Calu3 (cell line): Measurements from ENCODE around the gene NFE2L2. TPM values are rescaled to one million over a fixed set of nuclear protein-coding genes. Genes with fewer than 3 reads are reported as not detected.

Experiments
- BruUV-seq: library from RNA; stranded (reverse); fragments of 400-500 nt; replicated peaks from 2 replicates; lab custom pipeline; 2021; lab: Mats Ljungman, UMichigan
- CTCF ChIA-PET: fragments of 300-600 bp; sonication (Branson Sonifier 250); formaldehyde crosslinking; loops from one replicate; lab custom pipeline; 2022; ENCODE audit warnings: antibody characterized with exemption; lab: Charles Lee
- DNase-seq: peaks from one replicate; pipeline ENCODE4 v3.0.0; 2022
- H3K27ac Mint-ChIP-seq: one replicate; pipeline ENCODE4 v1.8.0; 2022; ENCODE audit warnings: mixed read lengths; ENCODE audit not compliant: unreplicated experiment
- H3K27me3 Mint-ChIP-seq: one replicate; pipeline ENCODE4 v1.8.0; 2022; ENCODE audit warnings: mixed read lengths; ENCODE audit not compliant: unreplicated experiment
- H3K36me3 Mint-ChIP-seq: one replicate; pipeline ENCODE4 v1.8.0; 2022; ENCODE audit warnings: mild to moderate bottlenecking, moderate library complexity, mixed read lengths; ENCODE audit not compliant: insufficient read depth, unreplicated experiment
- H3K4me1 Mint-ChIP-seq: one replicate; pipeline ENCODE4 v1.8.0; 2022; ENCODE audit warnings: mild to moderate bottlenecking, low read depth, mixed read lengths; ENCODE audit not compliant: unreplicated experiment
- H3K4me3 Mint-ChIP-seq: one replicate; pipeline ENCODE4 v1.8.0; 2022; ENCODE audit warnings: mild to moderate bottlenecking, low read depth, moderate library complexity, mixed read lengths; ENCODE audit not compliant: unreplicated experiment
- H3K9me3 Mint-ChIP-seq: one replicate; pipeline ENCODE4 v1.8.0; 2022; ENCODE audit warnings: low read depth, mixed read lengths; ENCODE audit not compliant: unreplicated experiment
- intact Hi-C: fragments of 100-400 bp; cut with micrococcal nuclease; formaldehyde crosslinking; loops from one replicate; pipeline ENCODE4 v1.10.0; 2022; ENCODE audit not compliant: unreplicated experiment
- total RNA-seq: library from RNA; stranded (reverse); gene quantifications from 2 replicates; pipeline ENCODE4 v1.2.3, GENCODE V29; 2022
- TF ChIP-seq, protein P1 (sequence below): fragments of 200-600 bp; IDR thresholded peaks from one replicate; pipeline ENCODE4 v1.8.0; 2022; ENCODE audit warnings: antibody characterized with exemption; ENCODE audit not compliant: unreplicated experiment

The NFE2L2 gene
- total RNA-seq, 1 experiment from 2014 or later = 128 TPM

DNA sequence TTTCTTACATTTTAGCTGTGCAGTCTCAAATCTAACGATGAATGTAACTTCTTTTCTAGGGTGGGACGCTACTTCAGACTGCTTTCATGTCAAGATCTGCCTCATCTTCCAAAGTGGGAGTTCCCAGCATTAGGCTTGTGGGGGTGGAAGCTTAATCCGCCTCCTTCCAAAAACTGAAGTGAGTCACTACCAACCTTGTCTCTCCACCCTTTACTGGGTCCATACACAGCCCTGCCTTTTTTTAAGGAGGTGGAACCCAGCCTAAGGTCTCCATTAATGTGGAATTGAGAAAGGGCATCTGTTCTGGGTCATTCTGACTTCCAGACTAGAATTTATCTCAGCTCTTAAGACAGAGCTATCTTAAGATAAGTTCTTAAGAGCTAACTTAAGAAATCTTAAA lies 42.0 kb upstream of the NFE2L2 start:
- TF ChIP-seq, protein P1, sequence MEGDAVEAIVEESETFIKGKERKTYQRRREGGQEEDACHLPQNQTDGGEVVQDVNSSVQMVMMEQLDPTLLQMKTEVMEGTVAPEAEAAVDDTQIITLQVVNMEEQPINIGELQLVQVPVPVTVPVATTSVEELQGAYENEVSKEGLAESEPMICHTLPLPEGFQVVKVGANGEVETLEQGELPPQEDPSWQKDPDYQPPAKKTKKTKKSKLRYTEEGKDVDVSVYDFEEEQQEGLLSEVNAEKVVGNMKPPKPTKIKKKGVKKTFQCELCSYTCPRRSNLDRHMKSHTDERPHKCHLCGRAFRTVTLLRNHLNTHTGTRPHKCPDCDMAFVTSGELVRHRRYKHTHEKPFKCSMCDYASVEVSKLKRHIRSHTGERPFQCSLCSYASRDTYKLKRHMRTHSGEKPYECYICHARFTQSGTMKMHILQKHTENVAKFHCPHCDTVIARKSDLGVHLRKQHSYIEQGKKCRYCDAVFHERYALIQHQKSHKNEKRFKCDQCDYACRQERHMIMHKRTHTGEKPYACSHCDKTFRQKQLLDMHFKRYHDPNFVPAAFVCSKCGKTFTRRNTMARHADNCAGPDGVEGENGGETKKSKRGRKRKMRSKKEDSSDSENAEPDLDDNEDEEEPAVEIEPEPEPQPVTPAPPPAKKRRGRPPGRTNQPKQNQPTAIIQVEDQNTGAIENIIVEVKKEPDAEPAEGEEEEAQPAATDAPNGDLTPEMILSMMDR = no peak
- Mint-ChIP-seq H3K9me3 (no peaks in the 10 kb centered on the region), H3K36me3 (no peaks in the 10 kb centered on the region), H3K4me3 (no peak overlapping the region), H3K27me3 (no peaks in the 10 kb centered on the region), H3K4me1 (no peaks in the 10 kb centered on the region), H3K27ac (no peak overlapping the region)
- CTCF ChIA-PET = interaction anchor here (0.6 kb wide), 1 partner anchor 37 kb away, joined by 3 read pairs; no protein-coding TSS in a partner anchor
- no peak for DNase-seq
- intact Hi-C loops = no loop called here
- BruUV-seq = no TSS peak

DNA sequence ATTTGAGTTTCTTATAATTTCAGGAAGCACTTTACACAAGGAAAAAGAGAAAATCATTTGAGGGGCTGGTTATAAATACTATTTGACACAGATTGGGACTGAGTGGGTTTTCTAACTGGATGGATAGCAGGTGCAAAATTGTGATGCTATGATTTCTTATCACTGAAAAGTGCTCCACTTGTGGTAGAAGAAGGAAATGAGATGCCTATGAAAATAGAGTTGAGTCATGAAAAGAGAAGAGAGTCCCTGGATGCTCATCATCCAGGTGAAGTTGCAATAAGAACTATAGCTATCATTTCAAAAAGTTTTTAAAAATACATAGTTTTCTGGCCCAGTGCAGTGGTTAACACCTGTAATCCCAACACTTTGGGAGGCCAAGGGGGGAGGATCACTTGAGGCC lies 39.4 kb upstream of the NFE2L2 start:
- no peak overlapping the region for H3K27ac Mint-ChIP-seq
- H3K4me3 Mint-ChIP-seq = no peak overlapping the region
- no TSS peak for BruUV-seq
- TF ChIP-seq, protein P1 = no peak
- H3K36me3 Mint-ChIP-seq = no peaks in the 10 kb centered on the region
- intact Hi-C loops = no loop called here
- DNase-seq = no peak
- H3K27me3 Mint-ChIP-seq = no peaks in the 10 kb centered on the region
- no peaks in the 10 kb centered on the region for H3K4me1 Mint-ChIP-seq
- H3K9me3 Mint-ChIP-seq = no peaks in the 10 kb centered on the region
- CTCF ChIA-PET = no interaction called here

DNA sequence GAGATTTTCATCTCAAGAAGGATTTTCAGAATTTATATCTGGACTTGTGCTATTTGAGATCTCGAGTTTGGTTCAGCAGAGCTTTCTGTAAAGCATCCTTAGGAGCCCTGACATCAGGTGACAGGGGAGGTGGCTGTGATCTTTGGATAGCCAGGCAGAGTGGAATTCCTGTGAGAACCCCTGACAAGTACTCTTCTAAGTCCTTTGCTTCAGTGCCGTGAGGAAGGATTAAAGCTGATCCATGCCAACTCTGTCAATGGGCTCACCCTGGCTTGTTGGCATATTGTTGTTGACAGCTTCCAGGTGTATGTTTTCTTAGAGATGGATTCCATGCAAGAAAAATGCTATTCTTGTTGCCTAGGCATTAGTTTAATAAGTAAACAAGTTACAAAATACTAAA lies 38.0 kb upstream of the NFE2L2 start:
- Mint-ChIP-seq H3K36me3 (no peaks in the 10 kb centered on the region), H3K9me3 (no peaks in the 10 kb centered on the region), H3K27ac (no peak overlapping the region), H3K27me3 (no peaks in the 10 kb centered on the region), H3K4me1 (no peaks in the 10 kb centered on the region), H3K4me3 (no peak overlapping the region)
- BruUV-seq = no TSS peak
- DNase-seq = no peak
- CTCF ChIA-PET = no interaction called here
- TF ChIP-seq, protein P1 = no peak
- intact Hi-C loops = no loop called here

GRCh38 chr2:177298191-177298590 lies 33.7 kb upstream of the NFE2L2 start:
- Mint-ChIP-seq H3K4me3 (no peak overlapping the region), H3K27ac (no peak overlapping the region), H3K27me3 (no peaks in the 10 kb centered on the region), H3K4me1 (no peaks in the 10 kb centered on the region), H3K36me3 (no peaks in the 10 kb centered on the region), H3K9me3 (no peaks in the 10 kb centered on the region)
- intact Hi-C loops = loop anchor here (5.0 kb wide), 1 partner anchor 56 kb away; no protein-coding TSS in a partner anchor
- BruUV-seq = no TSS peak
- no peak for DNase-seq
- CTCF ChIA-PET = no interaction called here
- TF ChIP-seq, protein P1 = no peak
